H1 (cell line): ENCODE measurements around the gene SP4. TPM values are rescaled to one million over a fixed set of nuclear protein-coding genes. Genes with fewer than 3 reads are reported as not detected.
A peak's percentile ranks its signal among the peaks of the same experiment; 100 is the strongest.

Source experiments
- CTCF ChIA-PET: fragments of 300-600 bp; sonication (Branson Sonifier 250); formaldehyde crosslinking; loops from one replicate; lab custom pipeline; 2021; ENCODE audit not compliant: partially characterized antibody; lab: Charles Lee
- POLR2A ChIA-PET: fragments of 300-600 bp; sonication (Branson Sonifier 250); formaldehyde crosslinking; loops from one replicate; lab custom pipeline; 2021; ENCODE audit warnings: inconsistent platforms; ENCODE audit not compliant: partially characterized antibody; lab: Charles Lee
- DNase-seq, 2 experiments: peaks; one replicate each; pipeline versions ENCODE4 v3.0.0 to v3.0.0-alpha.2; 2010 to 2022; ENCODE audit warnings: low spot score in 2 of 2, low read depth in 1 of 2, mixed read lengths in 1 of 2
- FAIRE-seq: peaks from 2 replicates; lab custom pipeline; 2011; peaks lifted over from hg19 to GRCh38; lab: Jason Lieb, UNC
- H2AFZ ChIP-seq: 2 replicates; pipeline ENCODE4 v1.8.1; 2012; ENCODE audit warnings: low read length, inconsistent platforms
- H2AK5ac ChIP-seq: 2 replicates; pipeline ENCODE4 v1.6.1; 2013; ENCODE audit warnings: low read depth, low read length
- H2BK120ac ChIP-seq: replicated peaks from 2 replicates; pipeline ENCODE3; 2013; ENCODE audit warnings: low read depth, low read length, inconsistent platforms
- H2BK12ac ChIP-seq: 2 replicates; pipeline ENCODE4 v1.6.1; 2013; ENCODE audit warnings: low read depth, low read length
- H2BK15ac ChIP-seq: 2 replicates; pipeline ENCODE4 v1.6.1; 2013; ENCODE audit warnings: low read length
- H2BK20ac ChIP-seq: 2 replicates; pipeline ENCODE4 v1.6.1; 2013; ENCODE audit warnings: low read length
- H2BK5ac ChIP-seq: 2 replicates; pipeline ENCODE4 v1.6.1; 2013; ENCODE audit warnings: low read depth, low read length
- H3K14ac ChIP-seq: 2 replicates; pipeline ENCODE4 v1.6.1; 2013; ENCODE audit warnings: inconsistent platforms; ENCODE audit not compliant: insufficient read length
- H3K18ac ChIP-seq: 2 replicates; pipeline ENCODE4 v1.6.1; 2013; ENCODE audit warnings: low read length; ENCODE audit errors: extremely low read depth
- H3K23ac ChIP-seq: 2 replicates; pipeline ENCODE4 v1.6.1; 2013; ENCODE audit warnings: inconsistent platforms; ENCODE audit not compliant: insufficient read length
- H3K23me2 ChIP-seq: 2 replicates; pipeline ENCODE4 v1.6.1; 2013; ENCODE audit warnings: low read depth, low read length
- H3K27ac ChIP-seq: 2 replicates; pipeline ENCODE4 v1.6.1; 2011; ENCODE audit warnings: low read depth, low read length, inconsistent platforms
- H3K27me3 ChIP-seq, 4 experiments: replicated peaks in 1 of 4; 1 replicate in 1 of 4; 2 replicates in 3 of 4; pipeline versions ENCODE4 v1.6.1 to v1.8.1; 2011 to 2013; ENCODE audit warnings: low read length in 3 of 4, mild to moderate bottlenecking in 3 of 4, inconsistent platforms in 2 of 4, mixed read lengths in 2 of 4, moderate library complexity in 1 of 4; ENCODE audit not compliant: control insufficient read depth in 3 of 4, insufficient read depth in 3 of 4; ENCODE audit errors: extremely low read depth in 1 of 4
- H3K36me3 ChIP-seq, 4 experiments: 2 replicates each; pipeline versions ENCODE4 v1.6.1 to v1.8.1; 2011 to 2013; ENCODE audit warnings: mild to moderate bottlenecking in 4 of 4, low read length in 3 of 4, moderate library complexity in 2 of 4, control low read depth in 1 of 4, inconsistent platforms in 1 of 4; ENCODE audit not compliant: insufficient read depth in 4 of 4, control insufficient read depth in 2 of 4
- H3K4ac ChIP-seq: replicated peaks from 2 replicates; pipeline ENCODE3; 2013; ENCODE audit warnings: low read length, low read depth, mixed read lengths, inconsistent platforms; ENCODE audit not compliant: insufficient read length
- H3K4me1 ChIP-seq, 4 experiments: replicated peaks in 1 of 4; 1 replicate in 1 of 4; 2 replicates in 3 of 4; pipeline versions ENCODE4 v1.6.1 to v1.8.1; 2011 to 2013; ENCODE audit warnings: low read length in 3 of 4, inconsistent platforms in 2 of 4, mixed read lengths in 1 of 4; ENCODE audit not compliant: insufficient read depth in 4 of 4, control insufficient read depth in 3 of 4
- H3K4me2 ChIP-seq, 2 experiments: 2 replicates each; pipeline versions ENCODE4 v1.6.1 to v1.8.1; 2011 to 2013; ENCODE audit warnings: low read depth in 2 of 2, low read length in 2 of 2, control low read depth in 1 of 2, inconsistent platforms in 1 of 2, mild to moderate bottlenecking in 1 of 2; ENCODE audit not compliant: insufficient read depth in 1 of 2
- H3K4me3 ChIP-seq, 4 experiments: fragments of 200-600, 300-600 bp in 1 of 4; sonication (generic), shearing (Covaris generic), sonication (Bioruptor Twin) in 1 of 4; 2 replicates each; pipeline versions ENCODE4 v1.5.1 to v1.8.1; 2011 to 2016; ENCODE audit warnings: low read length in 4 of 4, low read depth in 3 of 4, control low read depth in 2 of 4, inconsistent platforms in 2 of 4, mild to moderate bottlenecking in 2 of 4, mixed read lengths in 1 of 4, moderate library complexity in 1 of 4; ENCODE audit not compliant: insufficient read depth in 2 of 4; ENCODE audit errors: extremely low read depth in 1 of 4
- H3K56ac ChIP-seq: replicated peaks from 2 replicates; pipeline ENCODE3; 2013; ENCODE audit warnings: low read depth, mild to moderate bottlenecking, mixed read lengths, low read length, inconsistent platforms; ENCODE audit not compliant: insufficient read length
- H3K79me1 ChIP-seq: 2 replicates; pipeline ENCODE4 v1.6.1; 2013; ENCODE audit warnings: low read depth, low read length, control low read depth
- H3K79me2 ChIP-seq, 2 experiments: 2 replicates each; pipeline versions ENCODE4 v1.6.1 to v1.8.1; 2012 to 2013; ENCODE audit warnings: low read length in 2 of 2, mild to moderate bottlenecking in 2 of 2, inconsistent platforms in 1 of 2; ENCODE audit not compliant: insufficient read depth in 2 of 2, control insufficient read depth in 1 of 2
- H3K9ac ChIP-seq, 4 experiments: replicated peaks in 1 of 4; 1 replicate in 1 of 4; 2 replicates in 3 of 4; pipeline versions ENCODE4 v1.6.1 to v1.8.1; 2011 to 2013; ENCODE audit warnings: low read depth in 3 of 4, low read length in 3 of 4, control low read depth in 2 of 4, mild to moderate bottlenecking in 2 of 4, moderate library complexity in 2 of 4, inconsistent platforms in 1 of 4; ENCODE audit errors: extremely low read depth in 1 of 4
- H3K9me3 ChIP-seq, 2 experiments: 2 replicates each; pipeline versions ENCODE4 v1.6.1 to v1.8.1; 2012 to 2013; ENCODE audit warnings: mild to moderate bottlenecking in 2 of 2, moderate library complexity in 2 of 2, control low read depth in 1 of 2, inconsistent platforms in 1 of 2, low read depth in 1 of 2, low read length in 1 of 2, mixed read lengths in 1 of 2; ENCODE audit not compliant: insufficient read depth in 2 of 2
- H4K20me1 ChIP-seq, 2 experiments: replicated peaks in 1 of 2; 2 replicates each; pipeline versions ENCODE3 to v1.8.1; 2011 to 2013; ENCODE audit warnings: inconsistent platforms in 2 of 2, low read length in 2 of 2, mild to moderate bottlenecking in 1 of 2; ENCODE audit not compliant: insufficient read depth in 2 of 2, control insufficient read depth in 1 of 2
- H4K5ac ChIP-seq: 2 replicates; pipeline ENCODE4 v1.6.1; 2013; ENCODE audit warnings: low read length, low read depth, mixed read lengths, inconsistent platforms; ENCODE audit not compliant: insufficient read length
- H4K8ac ChIP-seq: 2 replicates; pipeline ENCODE4 v1.8.0; 2013; ENCODE audit warnings: mild to moderate bottlenecking, moderate library complexity, low read length, inconsistent platforms; ENCODE audit not compliant: insufficient read depth; ENCODE audit errors: extremely low read depth
- H4K91ac ChIP-seq: replicated peaks from 2 replicates; pipeline ENCODE3; 2013; ENCODE audit warnings: low read length, mixed read lengths, inconsistent platforms; ENCODE audit not compliant: insufficient read length
- CEBPB ChIP-seq: IDR thresholded peaks from 2 replicates; pipeline ENCODE4 v1.6.1; 2012; ENCODE audit warnings: low read depth, low read length
- CHD1 ChIP-seq: IDR thresholded peaks from 2 replicates; pipeline ENCODE4 v1.6.1; 2012; ENCODE audit warnings: low read depth, low read length, improper control_type of control experiment
- EGR1 ChIP-seq: IDR thresholded peaks from 2 replicates; pipeline ENCODE4 v1.6.1; 2011; ENCODE audit warnings: low read depth, low read length, borderline replicate concordance
- JUND ChIP-seq: IDR thresholded peaks from 2 replicates; pipeline ENCODE4 v1.6.1; 2011; ENCODE audit warnings: mild to moderate bottlenecking, improper control_type of control experiment, low read length
- KDM1A ChIP-seq: fragments of 200-600, 300-600 bp; sonication (generic); IDR thresholded peaks from 2 replicates; pipeline ENCODE4 v1.7.1; 2016; ENCODE audit warnings: mild to moderate bottlenecking, low read length, borderline replicate concordance
- PHF8 ChIP-seq: fragments of 200-600 bp; sonication (generic); conservative IDR thresholded peaks from 2 replicates; pipeline ENCODE4 v1.7.1; 2012; ENCODE audit warnings: low read depth, mild to moderate bottlenecking, inconsistent platforms, low read length, moderate library complexity
- TAF1 ChIP-seq: IDR thresholded peaks from 2 replicates; pipeline ENCODE4 v1.6.1; 2011; ENCODE audit warnings: mild to moderate bottlenecking, low read depth, low read length
- TEAD4 ChIP-seq: IDR thresholded peaks from 2 replicates; pipeline ENCODE4 v1.6.1; 2012; ENCODE audit warnings: low read depth, low read length, inconsistent platforms, mixed read lengths
- YY1 ChIP-seq: IDR thresholded peaks from 2 replicates; pipeline ENCODE4 v1.6.1; 2011; ENCODE audit warnings: low read depth, mild to moderate bottlenecking, low read length
- WGBS, 2 experiments: shearing (Covaris generic) in 1 of 2; methylation state at CpG; one replicate each; pipeline versions ENCODE4 v1.1.6 to v1.1.7; 2013 to 2015; ENCODE audit warnings: low lambda C conversion rate in 2 of 2, mixed read lengths in 2 of 2, inconsistent platforms in 1 of 2, low coverage in 1 of 2, missing lambda C conversion rate in 1 of 2; ENCODE audit not compliant: insufficient replicate concordance in 2 of 2, insufficient coverage in 1 of 2, insufficient read length in 1 of 2; ENCODE audit errors: extremely low coverage in 1 of 2, missing lambda C conversion rate in 1 of 2; 5-methylcytosine and 5-hydroxymethylcytosine counted together
- polyA plus RNA-seq, 7 experiments: library from polyadenylated mRNA; depleted of rRNA in 3 of 7; stranded (reverse) in 5 of 7; unstranded in 2 of 7; fragments of >200 nt in 5 of 7; fragments of 200-250 nt in 2 of 7; gene quantifications; 1 replicate in 5 of 7; 2 replicates in 1 of 7; 4 replicates in 1 of 7; pipeline versions ENCODE4 v1.2.1 to v1.2.3, GENCODE V29; 2011 to 2013; ENCODE audit warnings: missing spikeins in 2 of 7, mixed read lengths in 2 of 7
- total RNA-seq: library from RNA; stranded (reverse); fragmentation: NEBNext Ultra II Directional; extraction: Animal tissue kit (Norgen Biotek cat#: 25700); gene quantifications from 2 replicates; pipeline ENCODE4 v1.2.1, GENCODE V29; 2021
- TF ChIP-seq, protein P1 (sequence below): IDR thresholded peaks from 2 replicates; pipeline ENCODE4 v1.6.1; 2012; ENCODE audit warnings: inconsistent platforms
- TF ChIP-seq, protein P2 (sequence below): IDR thresholded peaks from 2 replicates; pipeline ENCODE4 v1.6.1; 2011; ENCODE audit warnings: low read length, improper control_type of control experiment

Gene SP4
- total and polyA plus RNA-seq, 2 of the 8 experiments (the other 6 are each of a cell fraction or from before 2014, with no cell fraction given), result 10.0 to 24.0 TPM

DNA sequence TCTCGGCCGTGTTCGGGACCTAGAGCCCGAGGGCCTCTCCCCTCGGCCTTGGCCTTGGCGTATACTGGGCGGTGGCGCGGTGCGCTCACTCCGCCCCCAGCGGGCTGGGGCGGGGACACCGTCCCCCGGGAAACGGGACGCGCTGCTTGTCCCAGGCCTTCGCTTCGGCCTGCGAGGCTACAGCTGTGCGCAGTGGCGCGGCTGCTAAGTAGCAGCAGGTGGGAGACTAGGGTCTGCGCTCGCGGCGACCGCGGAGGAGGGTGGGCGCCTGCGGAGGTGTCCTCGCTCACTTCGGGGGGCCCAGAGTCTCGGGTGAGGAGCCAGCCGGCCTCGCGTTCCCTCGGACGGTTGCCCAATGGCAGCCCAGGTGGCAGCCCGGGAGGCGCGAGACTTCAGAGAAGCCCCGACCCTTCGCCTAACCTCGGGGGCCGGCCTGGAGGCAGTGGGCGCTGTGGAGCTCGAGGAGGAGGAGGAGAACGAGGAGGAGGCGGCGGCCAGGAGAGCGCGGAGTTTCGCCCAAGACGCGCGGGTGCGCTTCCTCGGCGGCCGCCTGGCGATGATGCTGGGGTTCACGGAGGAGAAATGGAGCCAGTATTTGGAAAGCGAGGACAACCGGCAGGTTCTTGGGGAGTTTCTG lies 115.1 kb downstream of the SP4 start, which contains the start of gene DNAH11:
Gene DNAH11, plus strand, starts transcription at position 149 of the 637 bp plus-strand sequence. Its CDS starts 207 bp downstream, at position 356.
- H2BK120ac ChIP-seq, result peak within 1 kb of the TSS; percentile 69
- peak within 1 kb of the TSS; percentile 47 to 66 (median 60) for H3K4me3 ChIP-seq
- no peak within 1 kb of the TSS for H3K27ac ChIP-seq
- H3K23ac ChIP-seq, result no peak within 1 kb of the TSS
- H2BK20ac ChIP-seq, result no peak within 1 kb of the TSS
- H3K4me1 ChIP-seq, result peaks cover 0 to 13% (median 9%) of the 10 kb centered on the region in 4 experiments; a peak in 5 of 7 replicates
- no peak within 1 kb of the TSS for H3K14ac ChIP-seq
- no peak for FAIRE-seq
- H3K4ac ChIP-seq, result no peak within 1 kb of the TSS
- H3K79me1 ChIP-seq, result no peaks in the 10 kb centered on the region
- no peak within 1 kb of the TSS for H2AK5ac ChIP-seq
- ChIA-PET CTCF (interaction anchor here (1.2 to 1.5 kb wide), 2 partner anchors 43 to 225 kb away, joined by 4 to 5 read pairs; no protein-coding TSS in a partner anchor), POLR2A (interaction anchor here (0.9 to 1.7 kb wide), 3 partner anchors 9 to 115 kb away, joined by 3 to 6 read pairs (median 3); partner anchors contain the start of gene SP4)
- peak within 1 kb of the TSS; percentile 66 for H4K8ac ChIP-seq
- H3K4me2 ChIP-seq, result peak within 1 kb of the TSS; percentile 82 to 92
- peak within 1 kb of the TSS; percentile 19 for H3K56ac ChIP-seq
- no peaks in the 10 kb centered on the region for H3K9me3 ChIP-seq
- WGBS, 2 experiments, result 1% methylated on average over 50 of the region's 66 CpGs; no CpG with 5 or more reads in 1 of the 2 experiments
- no peak within 1 kb of the TSS for H4K91ac ChIP-seq
- no peaks in the 10 kb centered on the region for H4K20me1 ChIP-seq
- peak within 1 kb of the TSS; percentile 54; the same call in 1 of the 2 replicates for H2BK15ac ChIP-seq
- H3K9ac ChIP-seq, result peak within 1 kb of the TSS in 3 of 4 experiments; percentile 16 to 60 (median 18); a peak in 4 of 7 replicates
- H3K23me2 ChIP-seq, result peaks cover 13% of the 10 kb centered on the region; the same call in 1 of the 2 replicates
- H3K18ac ChIP-seq, result peak within 1 kb of the TSS; percentile 84
- H2BK12ac ChIP-seq, result peak within 1 kb of the TSS; percentile 11; the same call in 1 of the 2 replicates
- peak; percentile 33 to 88 for DNase-seq
- H3K36me3 ChIP-seq, result peaks cover 0 to 5% (median 0%) of the 10 kb centered on the region in 4 experiments; a peak in 2 of 8 replicates
- no peak within 1 kb of the TSS for H2BK5ac ChIP-seq
- peak within 1 kb of the TSS; percentile 45 for H4K5ac ChIP-seq
- peaks cover 0 to 18% (median 7%) of the 10 kb centered on the region in 4 experiments; a peak in 6 of 7 replicates for H3K27me3 ChIP-seq
- H3K79me2 ChIP-seq, result no peaks in the 10 kb centered on the region
- H2AFZ ChIP-seq, result peak within 1 kb of the TSS; percentile 56
- TF ChIP-seq EGR1, result no peak
- TF ChIP-seq CHD1, result no peak
- no peak for TF ChIP-seq JUND
- TF ChIP-seq, protein P1, sequence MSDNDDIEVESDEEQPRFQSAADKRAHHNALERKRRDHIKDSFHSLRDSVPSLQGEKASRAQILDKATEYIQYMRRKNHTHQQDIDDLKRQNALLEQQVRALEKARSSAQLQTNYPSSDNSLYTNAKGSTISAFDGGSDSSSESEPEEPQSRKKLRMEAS, result peak; percentile 62; the same call in 1 of the 2 replicates
- peak; percentile 62 for TF ChIP-seq TAF1
- 0 out of 2 replicates have a peak, but pooled peaks have one; percentile 24 for TF ChIP-seq CEBPB
- TF ChIP-seq TEAD4, result no peak
- peak; percentile 46; the same call in 1 of the 2 replicates for TF ChIP-seq PHF8
- TF ChIP-seq YY1, result no peak
- TF ChIP-seq, protein P2, sequence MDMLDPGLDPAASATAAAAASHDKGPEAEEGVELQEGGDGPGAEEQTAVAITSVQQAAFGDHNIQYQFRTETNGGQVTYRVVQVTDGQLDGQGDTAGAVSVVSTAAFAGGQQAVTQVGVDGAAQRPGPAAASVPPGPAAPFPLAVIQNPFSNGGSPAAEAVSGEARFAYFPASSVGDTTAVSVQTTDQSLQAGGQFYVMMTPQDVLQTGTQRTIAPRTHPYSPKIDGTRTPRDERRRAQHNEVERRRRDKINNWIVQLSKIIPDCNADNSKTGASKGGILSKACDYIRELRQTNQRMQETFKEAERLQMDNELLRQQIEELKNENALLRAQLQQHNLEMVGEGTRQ, result no peak
- no peak for TF ChIP-seq KDM1A
